GM18508 (cell line): ENCODE data around the gene HMCN2.

Source experiments
- ATAC-seq: cut with Tn5 transposase; IDR thresholded peaks from one replicate; pipeline ENCODE4 v1.9.1; 2021; ENCODE audit warnings: moderate number of reproducible peaks; ENCODE audit not compliant: insufficient read depth, unreplicated experiment

HMCN2 gene

DNA sequence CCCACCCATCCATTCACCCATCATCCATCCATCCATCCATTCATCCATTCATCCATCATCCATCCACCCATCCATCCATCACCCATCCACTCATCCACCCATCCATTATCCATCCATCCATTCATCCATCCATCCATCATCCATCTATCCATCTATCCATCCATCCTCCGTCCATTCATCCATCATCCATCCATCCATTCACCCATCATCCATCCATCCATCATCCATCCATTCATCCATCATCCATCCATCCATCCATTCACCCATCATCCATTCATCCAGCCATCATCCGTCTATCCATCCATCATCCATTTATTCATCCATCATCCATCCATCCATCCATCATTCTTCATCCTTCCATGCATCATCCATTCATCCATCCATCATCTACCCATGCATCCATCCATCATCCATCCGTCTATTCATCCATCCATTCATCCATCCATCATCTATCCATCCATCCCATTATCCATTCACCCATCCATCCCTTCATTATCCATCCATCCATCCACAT lies 189.3 kb downstream of the HMCN2 start:
- ATAC-seq: no peak

DNA sequence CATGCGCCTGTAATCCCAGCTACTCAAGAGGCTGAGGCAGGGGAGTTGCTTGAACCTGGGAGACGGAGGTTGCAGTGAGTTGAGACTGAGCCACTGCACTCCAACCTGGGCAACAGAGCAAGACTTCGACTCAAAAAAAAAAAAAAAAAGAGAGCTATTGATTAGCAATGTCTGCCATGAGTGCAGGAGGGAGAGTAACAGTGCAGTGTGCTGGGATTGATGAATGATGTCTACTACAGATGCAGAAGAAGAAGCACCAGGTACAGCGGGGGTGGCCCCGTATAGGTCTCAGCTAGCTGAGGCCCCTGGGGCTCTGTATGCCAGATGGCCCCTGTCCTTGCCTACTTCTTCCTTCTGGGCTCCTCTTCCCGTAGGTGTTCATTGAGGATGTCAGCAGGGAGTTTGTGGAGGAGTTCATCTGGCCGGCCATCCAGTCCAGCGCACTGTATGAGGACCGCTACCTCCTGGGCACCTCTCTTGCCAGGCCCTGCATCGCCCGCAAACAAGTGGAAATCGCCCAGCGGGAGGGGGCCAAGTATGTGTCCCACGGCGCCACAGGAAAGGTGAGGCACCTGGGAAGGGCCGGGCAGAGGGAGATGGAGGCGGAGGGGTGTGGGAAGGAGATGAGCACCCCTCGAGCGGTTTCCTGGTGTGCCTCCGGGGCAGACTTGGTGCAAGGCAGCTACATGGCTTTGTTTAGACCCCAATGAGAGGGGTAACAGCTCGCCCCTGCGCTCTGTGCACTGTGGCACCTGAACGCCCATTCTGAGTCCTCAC lies 192.7 kb downstream of the HMCN2 start:
- ATAC-seq: no peak

DNA sequence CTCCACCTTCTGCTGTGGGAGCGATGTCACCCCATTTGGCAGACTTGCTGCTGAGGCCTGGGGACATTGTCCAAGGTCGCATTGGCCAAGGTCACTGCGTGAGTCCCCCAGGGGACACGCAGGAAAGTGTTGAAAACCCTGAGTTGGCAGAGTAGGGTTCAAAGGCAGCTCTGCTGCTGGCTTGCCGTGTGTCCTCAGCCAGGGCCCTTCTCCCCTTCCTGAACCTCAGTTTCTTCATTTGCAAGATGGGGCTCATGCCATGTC lies 193.2 kb downstream of the HMCN2 start:
- no peak for ATAC-seq

DNA sequence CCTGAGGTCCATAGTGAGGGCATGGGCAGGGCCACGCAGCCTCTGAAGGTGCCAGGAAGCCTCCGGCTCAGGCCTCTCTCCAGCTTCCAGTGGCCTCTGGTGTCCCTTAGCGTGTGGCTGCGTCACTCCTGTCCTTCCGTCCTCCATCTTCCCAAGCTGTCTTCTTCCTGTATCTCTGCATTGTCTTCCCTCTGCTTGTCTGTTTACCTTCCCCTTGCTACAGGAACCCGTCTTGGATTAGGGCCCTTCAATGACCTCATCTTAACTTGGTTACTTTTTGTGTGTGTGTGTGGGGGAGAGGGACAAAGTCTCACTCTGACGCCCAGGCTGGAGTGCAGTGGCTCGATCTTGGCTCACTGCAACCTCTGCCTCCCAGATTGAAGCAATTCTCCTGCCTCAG lies 193.6 kb downstream of the HMCN2 start:
- ATAC-seq: no peak

DNA sequence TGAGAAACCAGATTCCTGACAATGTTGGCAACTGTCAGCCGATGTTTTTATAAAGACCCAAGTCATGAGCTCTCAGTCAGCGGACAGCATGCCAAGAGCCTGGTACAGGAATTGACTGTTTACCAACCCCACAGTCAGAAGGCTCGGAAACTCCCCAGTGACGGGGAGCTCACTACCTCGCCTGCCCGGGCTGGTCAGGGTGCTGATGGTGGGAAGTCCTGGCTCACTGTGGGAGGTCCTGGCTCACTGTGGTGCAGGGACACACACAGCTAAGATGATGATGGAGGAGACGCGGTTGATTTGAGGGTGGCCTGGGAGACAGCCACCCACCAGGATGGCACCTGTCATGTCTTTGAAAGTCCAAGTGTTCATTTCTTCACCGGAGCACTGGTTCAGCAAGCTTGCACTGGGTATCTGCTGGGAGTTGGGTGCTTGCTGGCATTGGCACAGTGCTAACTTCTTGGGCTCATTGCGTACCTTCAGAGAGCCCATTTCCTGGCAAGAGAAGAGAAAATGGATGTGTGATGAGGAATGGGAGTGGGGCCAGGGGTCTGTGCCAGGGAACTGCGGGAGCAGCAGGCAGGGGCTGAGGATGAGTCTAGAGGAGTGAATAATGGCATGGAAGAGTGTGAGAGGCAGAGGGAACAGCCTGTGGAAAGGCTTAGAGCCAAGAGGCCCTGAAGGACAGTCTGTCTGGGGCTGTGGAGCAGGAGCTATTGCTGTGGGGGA lies 194.5 kb downstream of the HMCN2 start:
- ATAC-seq: no peak

DNA sequence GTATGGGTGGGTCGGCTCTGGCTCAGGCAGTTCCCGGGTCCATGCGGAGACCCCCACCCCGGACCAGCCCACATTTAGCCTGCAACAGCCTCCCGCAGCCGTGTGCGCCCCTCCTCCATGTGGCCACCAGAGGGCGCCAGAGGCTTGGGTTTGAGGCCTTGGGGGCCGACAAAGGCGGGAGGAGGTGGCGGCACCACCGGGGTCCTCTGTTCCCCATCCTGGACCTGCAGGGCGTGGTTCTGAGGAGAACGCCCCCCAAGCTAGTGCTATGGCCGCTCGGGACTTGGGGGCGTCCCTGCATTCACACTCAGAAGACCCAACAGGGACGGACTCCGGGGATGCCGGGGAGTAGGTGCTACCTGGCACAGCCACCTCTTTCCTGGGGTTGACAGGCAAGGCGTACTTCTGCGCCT lies 195.7 kb downstream of the HMCN2 start:
- ATAC-seq: no peak

DNA sequence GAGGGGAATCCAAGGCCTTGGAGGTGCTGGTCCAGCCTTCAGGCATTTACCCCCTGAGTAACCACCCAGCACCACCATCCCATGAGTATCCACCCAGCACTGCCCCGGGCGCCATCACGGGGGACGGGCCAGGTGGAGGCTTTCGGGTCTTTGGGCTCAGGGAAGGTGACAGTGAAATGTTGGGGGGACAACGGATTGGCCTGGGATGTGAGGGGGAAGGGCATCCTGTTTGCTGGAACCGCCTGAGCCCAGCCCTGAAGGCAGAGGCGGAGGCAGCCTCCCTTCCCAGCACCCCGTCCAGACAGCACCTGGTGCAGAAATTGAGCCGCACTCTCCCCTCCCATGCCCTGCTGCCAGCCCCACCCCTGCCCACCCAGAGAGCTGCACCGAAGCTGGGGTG lies 196.2 kb downstream of the HMCN2 start:
- no peak for ATAC-seq

DNA sequence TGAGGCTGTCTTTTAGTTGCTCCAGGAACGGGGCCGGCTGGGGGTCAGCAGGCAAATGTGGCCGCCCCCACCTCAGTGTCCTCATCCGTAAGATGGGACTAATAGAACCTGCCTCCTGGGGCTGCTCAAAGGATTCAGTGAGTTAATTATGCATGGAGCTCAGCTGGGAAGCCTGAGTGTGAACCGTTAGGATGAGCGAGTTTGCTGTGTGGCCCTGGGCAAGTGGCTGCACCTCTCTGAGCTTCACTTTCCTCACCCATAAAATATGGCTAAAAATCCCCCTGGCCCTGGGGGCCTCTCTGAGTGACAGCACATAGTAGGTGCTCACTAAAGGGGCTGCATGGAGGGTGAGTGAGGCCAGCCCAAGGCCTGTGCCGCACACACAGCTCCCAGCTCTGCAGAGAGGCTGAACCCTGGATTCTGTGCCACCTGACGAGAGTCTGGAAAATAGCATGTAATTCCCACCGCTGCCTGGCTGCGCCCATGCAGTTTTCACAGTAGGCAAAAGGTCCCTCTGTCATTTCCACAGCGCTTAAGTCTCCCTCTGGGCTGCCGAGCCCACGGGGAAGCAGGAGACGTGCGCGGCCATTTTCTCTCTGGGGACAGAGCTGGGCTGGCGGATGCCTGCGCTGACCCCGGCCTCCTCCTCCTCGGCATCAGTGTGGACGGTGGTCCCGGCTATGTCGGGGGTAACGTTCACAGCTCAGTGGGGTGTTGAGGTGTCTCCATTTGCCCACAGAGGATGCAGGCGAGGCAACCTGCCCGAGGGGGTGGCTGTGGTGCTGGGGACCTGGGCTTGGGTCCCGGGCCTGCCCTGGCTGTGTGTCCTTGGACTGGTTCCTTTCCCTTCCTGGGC lies 197.4 kb downstream of the HMCN2 start:
- no peak for ATAC-seq

DNA sequence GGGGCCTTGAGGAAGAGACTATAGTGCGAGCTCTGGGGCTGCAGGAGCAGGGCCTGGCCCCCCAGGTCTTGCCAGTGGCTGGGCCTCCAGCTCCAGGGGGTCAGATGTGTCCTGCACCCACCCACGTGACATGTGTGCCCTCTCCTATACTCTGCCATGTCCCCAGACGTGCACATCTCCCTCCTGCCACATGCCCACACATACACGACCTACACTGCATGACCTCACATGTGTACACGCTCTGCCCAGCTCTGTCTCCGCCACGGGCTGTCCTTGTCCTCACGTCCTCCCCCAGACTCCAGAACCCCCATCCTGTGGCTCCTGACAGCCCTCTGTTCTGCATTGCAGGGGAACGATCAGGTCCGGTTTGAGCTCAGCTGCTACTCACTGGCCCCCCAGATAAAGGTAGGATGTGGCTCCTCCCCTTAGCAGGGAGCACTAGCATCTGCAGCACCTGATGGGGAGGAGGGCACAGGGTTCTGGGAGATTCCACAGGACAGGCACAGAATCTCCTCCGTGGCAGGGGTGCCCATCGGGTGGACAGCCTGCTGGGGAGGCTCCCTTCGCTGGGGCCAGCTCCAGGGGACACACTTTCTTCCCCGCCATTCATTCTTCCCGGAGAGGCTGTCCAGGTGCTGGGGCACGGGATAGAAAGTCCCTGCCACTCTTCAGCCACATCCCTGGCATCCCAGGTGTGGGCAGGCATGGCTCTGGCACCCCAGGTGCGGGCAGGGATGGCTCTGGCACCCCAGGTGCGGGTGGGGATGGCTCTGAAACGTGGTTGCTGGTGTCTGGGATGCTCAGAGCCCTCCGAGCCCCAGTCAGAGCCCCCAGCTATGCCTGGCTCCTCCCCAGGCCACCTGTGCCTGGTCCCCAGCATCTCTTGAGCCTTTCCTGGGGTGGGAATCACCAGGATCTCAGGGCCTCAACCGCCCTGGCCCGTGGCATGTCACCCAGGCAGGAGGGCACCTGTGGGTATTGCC lies 198.5 kb downstream of the HMCN2 start:
- no peak for ATAC-seq

DNA sequence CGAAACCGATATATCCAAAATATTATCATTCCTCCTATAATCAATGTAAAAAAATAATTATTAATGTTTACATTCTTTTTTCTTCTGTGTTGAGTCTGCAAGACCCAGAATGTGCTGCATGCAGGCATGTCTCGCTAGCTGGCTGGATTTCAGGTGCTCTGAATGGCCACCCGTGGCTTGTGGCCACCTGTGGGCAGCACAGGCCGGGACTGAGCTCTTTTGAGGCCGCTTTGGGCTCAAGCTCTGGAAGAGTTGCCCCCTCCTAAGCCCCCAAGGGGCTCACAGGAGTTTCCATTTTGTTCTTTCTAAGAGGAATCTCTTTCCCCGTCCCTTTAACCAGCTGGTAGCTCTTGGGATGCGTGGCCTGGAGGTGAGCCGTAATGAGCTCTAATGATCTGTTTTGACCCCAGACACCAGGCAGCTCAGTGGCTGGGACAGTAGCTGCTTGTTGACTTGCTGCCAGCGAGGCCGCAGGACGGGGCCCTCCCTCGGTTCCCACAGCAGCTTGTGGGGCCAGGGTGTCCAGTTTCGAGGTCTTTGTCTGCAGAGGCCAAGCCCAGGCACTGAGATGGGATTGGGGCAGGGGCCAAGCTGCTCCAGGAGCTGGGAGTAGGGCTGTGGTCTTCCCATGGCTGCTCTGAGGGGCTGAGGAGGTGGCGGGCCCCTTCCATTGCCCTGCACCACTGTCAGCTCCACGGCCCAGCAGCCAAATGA lies 200.0 kb downstream of the HMCN2 start:
- no peak for ATAC-seq

DNA sequence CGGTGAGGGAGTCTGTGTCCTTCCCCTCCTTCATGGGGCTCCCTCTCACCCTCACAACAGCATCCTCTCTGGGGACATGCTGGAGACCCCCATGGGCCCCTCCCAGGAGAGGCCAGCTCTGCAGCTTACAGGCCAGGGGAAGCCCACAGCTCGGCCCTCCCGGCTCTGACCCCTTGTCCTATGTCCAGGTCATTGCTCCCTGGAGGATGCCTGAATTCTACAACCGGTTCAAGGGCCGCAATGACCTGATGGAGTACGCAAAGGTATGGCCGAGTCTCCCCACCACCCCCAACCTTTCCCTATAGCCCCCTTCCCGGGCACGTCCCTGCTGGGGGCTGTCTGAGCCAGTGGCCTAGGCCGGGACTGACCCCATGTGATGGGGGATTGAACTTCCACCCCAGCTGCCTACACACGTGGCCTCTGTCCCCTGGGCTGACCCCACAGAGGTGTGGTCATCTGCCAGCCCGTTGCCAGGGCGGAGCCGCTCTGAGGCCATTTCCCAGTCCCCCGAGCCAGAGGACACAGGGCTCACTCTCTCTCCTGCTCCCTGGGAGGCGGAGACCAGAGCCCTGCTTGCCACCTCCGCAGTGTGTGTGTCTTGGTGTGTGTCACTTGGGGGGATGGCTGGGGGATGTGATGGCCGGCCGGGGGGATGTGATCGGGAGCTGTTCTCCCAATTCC lies 201.1 kb downstream of the HMCN2 start:
- no peak for ATAC-seq

DNA sequence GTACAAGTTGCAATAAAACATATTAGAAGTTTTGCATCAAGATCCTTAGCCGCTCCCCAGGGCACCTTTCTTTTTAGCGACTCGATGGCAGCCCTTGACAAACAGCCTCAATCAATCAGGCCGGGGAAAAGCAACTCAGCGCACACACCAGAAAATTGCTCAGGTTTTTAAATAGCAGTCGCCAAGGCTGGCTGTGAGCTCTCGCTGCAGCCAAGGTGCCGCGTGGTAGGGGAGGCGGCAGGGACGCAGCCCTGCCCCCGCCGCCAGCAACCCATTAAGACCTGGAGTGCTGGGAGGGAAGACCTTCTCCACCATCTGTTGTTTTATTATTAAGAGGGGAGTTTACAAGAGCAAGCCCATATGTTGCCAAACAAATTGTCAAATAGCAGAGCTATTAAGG lies 201.8 kb downstream of the HMCN2 start:
- no peak for ATAC-seq

DNA sequence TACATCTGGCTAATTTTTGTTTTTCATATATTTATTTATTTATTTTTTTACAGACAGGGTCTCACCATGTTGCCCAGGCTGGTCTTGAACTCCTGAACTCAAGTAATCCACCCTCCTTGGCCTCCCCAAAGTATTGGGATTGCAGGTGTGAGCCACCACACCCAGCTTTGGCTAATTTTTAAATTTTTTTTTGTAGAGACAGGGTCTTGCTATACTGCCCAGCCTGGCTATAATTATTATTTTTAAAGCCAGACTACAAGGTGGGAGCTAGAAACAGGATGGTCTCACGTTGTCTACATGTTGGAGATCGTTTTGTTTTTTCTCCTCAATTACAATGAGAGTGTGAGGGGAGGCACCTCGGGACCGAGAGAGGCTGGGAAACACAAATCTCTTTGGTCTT lies 203.0 kb downstream of the HMCN2 start:
- no peak for ATAC-seq

DNA sequence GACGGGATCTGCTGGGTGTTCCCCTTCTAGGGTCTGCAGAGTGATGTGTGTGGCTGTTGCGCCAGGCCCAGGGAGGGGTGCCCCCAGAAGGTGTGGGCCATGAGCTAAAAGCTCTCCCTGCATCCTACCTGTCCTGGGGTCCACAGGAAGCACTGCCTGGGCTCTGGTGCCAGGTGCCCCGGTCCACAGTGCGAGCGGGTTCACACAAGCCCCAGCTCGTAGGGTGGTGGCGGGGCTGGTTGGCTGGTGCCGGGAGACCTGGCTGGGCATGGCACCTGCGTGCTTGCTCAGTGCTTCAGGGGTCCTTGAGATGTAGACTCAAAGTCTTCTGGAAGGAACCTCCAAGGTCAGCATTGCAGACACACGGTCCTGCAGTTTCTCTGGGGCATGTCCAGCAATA lies 204.7 kb downstream of the HMCN2 start:
- no peak for ATAC-seq

DNA sequence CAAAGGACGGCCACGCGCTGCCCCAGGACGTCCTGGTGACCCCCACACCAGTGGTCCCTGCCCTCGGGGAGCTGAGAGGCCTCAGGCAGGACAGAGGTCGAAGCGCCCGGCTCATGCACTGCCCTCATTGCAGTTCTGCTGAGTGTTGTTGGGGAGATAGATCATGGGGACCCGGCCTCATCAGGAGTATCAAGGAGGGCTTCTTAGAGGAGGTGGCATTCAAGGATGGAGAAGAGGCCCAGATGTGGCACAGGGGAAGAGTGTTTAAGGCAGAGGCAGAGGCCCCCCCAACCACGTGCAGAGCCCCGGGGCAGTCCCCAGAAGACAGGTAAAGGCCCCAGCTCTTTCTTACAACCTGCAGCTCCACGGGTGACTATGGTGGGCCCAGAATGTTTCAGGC lies 205.4 kb downstream of the HMCN2 start:
- no peak for ATAC-seq

DNA sequence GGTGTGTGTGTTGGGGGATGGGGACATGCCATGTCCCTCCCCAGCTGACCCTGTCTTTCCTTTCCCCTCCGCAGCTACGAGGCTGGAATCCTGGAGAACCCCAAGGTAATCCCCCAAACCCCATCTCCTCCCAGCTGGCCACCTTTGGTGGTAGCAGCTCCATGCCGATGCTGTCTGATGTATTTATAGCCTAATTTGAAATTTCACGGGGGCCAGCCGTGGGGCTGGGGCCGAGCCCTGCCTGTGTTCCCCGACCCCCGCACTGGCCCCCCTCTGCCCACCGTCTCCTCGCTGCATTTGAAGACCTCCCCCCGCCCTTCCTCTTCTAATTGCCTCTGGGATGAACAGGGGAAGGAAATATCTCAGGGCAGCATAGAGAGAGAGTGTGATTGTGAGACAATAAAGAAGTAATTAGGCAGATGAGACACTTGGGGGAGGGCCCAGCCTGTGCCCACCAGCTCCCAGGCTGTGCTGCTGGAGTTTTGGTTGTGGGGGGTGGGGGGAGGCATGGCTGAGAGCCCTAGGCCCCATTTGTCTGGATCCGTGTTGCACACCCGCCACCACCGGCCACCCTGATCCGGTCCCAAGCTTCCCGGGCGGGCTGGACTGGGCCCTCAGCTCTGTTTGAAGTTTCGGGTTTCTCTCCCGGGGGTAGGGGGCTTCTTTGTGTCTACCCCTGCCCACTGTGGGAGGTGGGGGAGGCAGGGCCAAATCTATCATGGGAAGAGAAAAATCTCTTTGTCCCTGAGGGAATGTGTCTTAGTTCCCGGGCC lies 206.0 kb downstream of the HMCN2 start:
- ATAC-seq: no peak

DNA sequence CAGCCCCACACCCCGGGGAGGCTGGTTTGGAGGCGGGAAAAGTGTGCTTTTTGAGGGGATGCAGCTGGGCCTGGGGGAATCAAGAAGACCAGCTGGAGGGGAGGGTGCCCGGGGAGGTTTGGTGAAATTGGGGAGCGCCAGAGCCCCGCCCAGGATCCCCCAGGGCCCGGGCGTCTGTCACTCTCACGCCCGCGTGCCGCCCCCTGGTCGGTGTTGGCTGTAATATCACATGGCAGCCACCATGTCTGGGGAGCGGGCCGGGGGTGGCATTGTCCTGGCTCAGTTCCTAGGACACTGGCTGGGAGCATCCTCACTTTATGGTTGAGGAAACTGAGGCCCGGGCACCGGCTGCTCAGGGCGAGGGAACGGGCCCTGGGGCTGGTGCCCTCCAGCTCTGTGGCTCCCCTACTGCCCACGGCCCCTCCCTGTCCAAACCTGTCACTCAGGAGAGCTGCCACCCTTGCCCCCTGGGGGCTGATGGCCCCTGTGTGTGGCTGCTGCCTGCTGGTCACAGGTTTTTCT lies 206.7 kb downstream of the HMCN2 start:
- no peak for ATAC-seq

DNA sequence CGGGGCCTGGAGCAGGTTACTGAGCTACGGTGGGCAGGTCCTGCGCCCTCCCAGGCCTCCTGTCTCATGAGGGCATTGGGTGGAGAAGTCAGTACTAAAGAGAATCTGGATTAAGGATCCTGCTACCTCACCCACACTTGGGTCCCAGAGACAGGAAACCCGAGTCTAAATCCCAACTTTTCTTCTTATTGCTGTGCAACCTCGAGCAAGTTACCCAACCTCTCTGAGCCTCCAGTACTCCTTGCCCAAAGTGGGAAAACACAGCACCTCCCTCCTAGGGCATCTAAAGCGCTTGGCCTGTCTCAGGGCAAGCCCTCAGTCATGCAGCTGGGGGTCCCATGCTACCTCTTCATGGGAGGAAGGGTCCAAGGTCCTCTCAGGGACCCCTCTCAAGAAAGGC lies 207.4 kb downstream of the HMCN2 start:
- no peak for ATAC-seq
